Thyroid gland (tissue), 4 donors: Measurements from ENCODE around the gene HYI. TPM values are rescaled to one million over a fixed set of nuclear protein-coding genes. Genes with fewer than 3 reads are reported as not detected.

Experiments used
- DNase-seq, 2 donors: peaks; one replicate each; pipeline ENCODE4 v3.0.0-alpha.2; 2019
- H3K27ac ChIP-seq, 3 donors: fragments of 200-600 bp; sonication (generic); 1 replicate in 2 of 3; 2 replicates in 1 of 3; pipeline ENCODE4 v1.5.1; 2016 to 2019; ENCODE audit warnings: mild to moderate bottlenecking in 1 of 3, moderate library complexity in 1 of 3
- H3K27me3 ChIP-seq: fragments of 200-600 bp; sonication (generic); one replicate; pipeline ENCODE4 v1.5.1; 2019
- H3K36me3 ChIP-seq, 2 donors: fragments of 200-600 bp; sonication (generic); one replicate each; pipeline ENCODE4 v1.5.1; 2016 to 2019
- H3K4me1 ChIP-seq, 2 donors: fragments of 200-600 bp; sonication (generic); one replicate each; pipeline ENCODE4 v1.5.1; 2017 to 2019
- H3K4me3 ChIP-seq, 3 donors: fragments of 200-600 bp; sonication (generic); replicated peaks in 1 of 3; 1 replicate in 2 of 3; 2 replicates in 1 of 3; pipeline ENCODE4 v1.5.1; 2016; ENCODE audit warnings: mild to moderate bottlenecking in 1 of 3
- H3K9me3 ChIP-seq: fragments of 200-600 bp; sonication (generic); one replicate; pipeline ENCODE4 v1.5.1; 2017
- CTCF ChIP-seq, 6 experiments: fragments of 200-600 bp in 3 of 6; fragments of 450-650 bp in 3 of 6; sonication (generic) in 3 of 6; IDR thresholded peaks; one replicate each; pipeline ENCODE4 v1.5.1; 2016 to 2019; ENCODE audit warnings: antibody characterized with exemption in 6 of 6, mild to moderate bottlenecking in 2 of 6, inconsistent platforms in 1 of 6, moderate library complexity in 1 of 6
- POLR2A ChIP-seq, 2 donors: fragments of 450-650 bp; IDR thresholded peaks; one replicate each; pipeline ENCODE4 v1.6.1; 2017; ENCODE audit warnings: antibody characterized with exemption in 2 of 2, mild to moderate bottlenecking in 2 of 2, moderate library complexity in 1 of 2
- WGBS, 2 donors: methylation state at CpG; one replicate each; pipeline ENCODE4 v1.1.5; 2017; 5-methylcytosine and 5-hydroxymethylcytosine counted together
- intact Hi-C: fragments of 100-400 bp; cut with DNase I; formaldehyde crosslinking; loops from one replicate; pipeline ENCODE4 v1.15.1; 2023
- total RNA-seq, 4 donors: library from RNA; depleted of rRNA; stranded (reverse); fragments of >200 nt; gene quantifications; one replicate each; pipeline ENCODE4 v1.2.3, GENCODE V29; 2016

Gene HYI
- total RNA-seq, 4 donors from 2014 or later: 50.6 to 92.9 (median 65.6) TPM

- H3K36me3 ChIP-seq: peaks cover 78 to 85% of the 10 kb centered on the region in 2 donors
Observed at GRCh38 chr1:43423672-43424550, 29.8 kb downstream of the HYI start.

GRCh38 chr1:43422995-43423671, 30.6 kb downstream of the HYI start:
- TF ChIP-seq POLR2A (IDR thresholded peaks at IDR 0.05): no peak
- no peak for TF ChIP-seq CTCF (IDR thresholded peaks at IDR 0.05)
- no peak for DNase-seq
- Histone ChIP-seq H3K36me3 (peaks cover 70 to 79% of the 10 kb centered on the region in 2 donors), H3K27ac (no peak overlapping the region), H3K9me3 (no peaks in the 10 kb centered on the region), H3K4me1 (peaks cover 17 to 23% of the 10 kb centered on the region in 2 donors), H3K27me3 (no peaks in the 10 kb centered on the region), H3K4me3 (no peak overlapping the region)
- intact Hi-C loops: no loop called here
- WGBS, 2 donors: 95 to 98% methylated on average over 16 of the region's 16 CpGs

More at GRCh38 chr1:43423672-43424550, 29.8 kb downstream of the HYI start:
- TF ChIP-seq CTCF (IDR thresholded peaks at IDR 0.05) (no peak), POLR2A (IDR thresholded peaks at IDR 0.05) (no peak)
- intact Hi-C loops: no loop called here
- H3K27me3 ChIP-seq: no peaks in the 10 kb centered on the region
- no peak overlapping the region for H3K27ac ChIP-seq
- no peak for DNase-seq
- H3K9me3 ChIP-seq: no peaks in the 10 kb centered on the region
- WGBS, 2 donors: 92 to 94% methylated on average over 23 of the region's 23 CpGs
- H3K4me3 ChIP-seq: no peak overlapping the region
- H3K4me1 ChIP-seq: peaks cover 11 to 16% of the 10 kb centered on the region in 2 donors

GRCh38 chr1:43421976-43422750, 31.6 kb downstream of the HYI start:
- TF ChIP-seq POLR2A (IDR thresholded peaks at IDR 0.05): no peak
- TF ChIP-seq CTCF (IDR thresholded peaks at IDR 0.05): no peak
- Histone ChIP-seq H3K27ac (no peak overlapping the region), H3K4me1 (peaks cover 14 to 22% of the 10 kb centered on the region in 2 donors), H3K36me3 (peaks cover 64 to 75% of the 10 kb centered on the region in 2 donors), H3K4me3 (no peak overlapping the region), H3K27me3 (no peaks in the 10 kb centered on the region), H3K9me3 (no peaks in the 10 kb centered on the region)
- 89 to 91% methylated on average over 12 of the region's 12 CpGs for WGBS, 2 donors
- intact Hi-C loops: no loop called here
- no peak for DNase-seq

- H3K9me3 ChIP-seq: no peaks in the 10 kb centered on the region
- DNase-seq: no peak
- WGBS, 2 donors: 88 to 94% methylated on average over 3 to 5 of the region's 6 CpGs
- H3K4me1 ChIP-seq: peaks cover 14 to 22% of the 10 kb centered on the region in 2 donors
- H3K4me3 ChIP-seq: no peak overlapping the region
- H3K27me3 ChIP-seq: no peaks in the 10 kb centered on the region
- TF ChIP-seq CTCF (IDR thresholded peaks at IDR 0.05) (no peak), POLR2A (IDR thresholded peaks at IDR 0.05) (no peak)
- peaks cover 58 to 70% of the 10 kb centered on the region in 2 donors for H3K36me3 ChIP-seq
- no peak overlapping the region for H3K27ac ChIP-seq
- intact Hi-C loops: no loop called here
Observed at GRCh38 chr1:43421396-43421795, 32.3 kb downstream of the HYI start.
